Stimulated activated CD4-positive, alpha-beta T cell treated with anti-CD3 and anti-CD28 coated beads, Interleukin-12 subunit alpha, Interleukin-12 subunit beta, amount 100 ng/mL, for 4 hours (primary cell): ENCODE data around the gene AFTPH.
A peak's percentile ranks its signal among the peaks of the same experiment; 100 is the strongest.

ENCODE experiments used
- DNase-seq: peaks from one replicate; pipeline ENCODE4 v3.0.0-alpha.2; 2020

The AFTPH gene, protein sequence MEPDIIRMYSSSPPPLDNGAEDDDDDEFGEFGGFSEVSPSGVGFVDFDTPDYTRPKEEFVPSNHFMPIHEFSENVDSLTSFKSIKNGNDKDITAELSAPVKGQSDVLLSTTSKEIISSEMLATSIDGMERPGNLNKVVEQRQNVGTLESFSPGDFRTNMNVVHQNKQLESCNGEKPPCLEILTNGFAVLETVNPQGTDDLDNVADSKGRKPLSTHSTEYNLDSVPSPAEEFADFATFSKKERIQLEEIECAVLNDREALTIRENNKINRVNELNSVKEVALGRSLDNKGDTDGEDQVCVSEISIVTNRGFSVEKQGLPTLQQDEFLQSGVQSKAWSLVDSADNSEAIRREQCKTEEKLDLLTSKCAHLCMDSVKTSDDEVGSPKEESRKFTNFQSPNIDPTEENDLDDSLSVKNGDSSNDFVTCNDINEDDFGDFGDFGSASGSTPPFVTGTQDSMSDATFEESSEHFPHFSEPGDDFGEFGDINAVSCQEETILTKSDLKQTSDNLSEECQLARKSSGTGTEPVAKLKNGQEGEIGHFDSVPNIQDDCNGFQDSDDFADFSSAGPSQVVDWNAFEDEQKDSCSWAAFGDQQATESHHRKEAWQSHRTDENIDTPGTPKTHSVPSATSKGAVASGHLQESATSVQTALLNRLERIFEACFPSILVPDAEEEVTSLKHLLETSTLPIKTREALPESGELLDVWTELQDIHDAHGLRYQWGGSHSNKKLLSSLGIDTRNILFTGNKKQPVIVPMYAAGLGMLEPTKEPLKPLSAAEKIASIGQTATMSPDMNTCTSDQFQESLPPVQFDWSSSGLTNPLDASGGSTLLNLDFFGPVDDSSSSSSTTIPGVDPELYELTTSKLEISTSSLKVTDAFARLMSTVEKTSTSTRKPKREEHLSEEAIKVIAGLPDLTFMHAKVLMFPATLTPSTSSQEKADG

DNA sequence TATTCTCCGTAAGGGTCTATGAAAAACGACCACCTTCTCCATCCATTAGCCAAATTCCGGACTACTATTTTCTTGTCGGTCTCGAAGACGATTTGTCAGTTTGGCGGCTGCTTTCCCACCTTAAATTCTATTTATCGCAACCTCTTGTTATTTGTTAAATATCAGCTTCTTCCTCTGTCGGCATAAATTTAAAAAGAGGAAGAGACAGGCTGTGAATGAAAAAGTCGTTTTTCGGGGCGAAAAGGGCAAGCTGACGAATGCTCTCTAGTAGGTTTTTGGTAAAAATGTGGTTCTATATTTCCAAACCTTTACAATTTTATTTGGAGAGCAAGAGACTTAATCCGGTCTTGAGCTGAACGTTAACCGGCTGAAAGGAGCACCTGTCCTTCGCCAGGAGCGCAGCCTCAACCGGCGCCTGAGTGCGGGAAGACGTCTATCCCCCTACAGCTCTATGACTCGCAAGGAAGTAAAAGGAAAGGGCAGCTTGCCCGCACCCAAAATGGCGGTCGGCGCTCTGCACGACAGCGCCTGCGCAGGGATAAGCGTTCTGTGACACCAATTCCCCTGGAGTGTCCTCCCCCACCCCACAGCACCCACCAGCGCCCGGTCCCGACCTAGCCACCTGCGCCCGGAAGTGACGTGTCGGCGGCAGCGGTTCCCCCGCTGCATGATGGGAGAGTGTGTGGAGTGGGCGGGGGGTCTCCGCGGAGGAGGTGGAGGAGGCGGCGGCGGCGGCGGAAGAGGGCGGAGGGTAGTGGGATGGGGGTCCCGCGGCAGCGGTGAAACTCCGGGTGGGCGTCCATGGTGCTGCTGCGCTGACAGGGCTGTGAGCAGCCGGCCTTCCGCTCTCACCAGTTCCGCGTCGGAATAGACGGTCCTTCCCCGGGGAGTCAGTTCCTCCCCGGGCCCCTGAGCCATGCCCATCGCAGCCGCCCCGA is at the start of gene AFTPH:
Gene AFTPH, plus strand, starts transcription at position 663 of the 938 bp plus-strand sequence. CDS start 27,147 bp downstream, outside the sequence.
- DNase-seq, result peak; percentile 98

DNA sequence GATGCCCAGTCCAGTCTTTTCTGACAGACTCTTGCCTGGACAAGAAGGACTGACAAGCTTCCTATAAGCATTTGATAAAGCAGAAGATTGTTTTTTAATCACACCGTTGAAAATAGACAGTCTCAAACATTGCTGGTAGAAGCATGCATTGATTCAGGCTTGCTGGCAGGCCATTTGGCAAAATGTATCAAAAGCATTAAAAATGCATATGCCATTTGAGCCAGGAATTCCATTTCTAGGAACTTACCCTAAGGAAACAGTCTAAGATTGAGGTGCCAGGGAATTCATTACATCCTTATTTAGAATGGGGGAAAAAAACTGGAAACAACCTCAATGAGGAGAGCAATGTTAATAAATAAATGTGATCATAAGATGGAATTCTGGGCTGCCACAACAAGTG is 49.5 kb upstream of the AFTPH start:
- DNase-seq, result no peak

DNA sequence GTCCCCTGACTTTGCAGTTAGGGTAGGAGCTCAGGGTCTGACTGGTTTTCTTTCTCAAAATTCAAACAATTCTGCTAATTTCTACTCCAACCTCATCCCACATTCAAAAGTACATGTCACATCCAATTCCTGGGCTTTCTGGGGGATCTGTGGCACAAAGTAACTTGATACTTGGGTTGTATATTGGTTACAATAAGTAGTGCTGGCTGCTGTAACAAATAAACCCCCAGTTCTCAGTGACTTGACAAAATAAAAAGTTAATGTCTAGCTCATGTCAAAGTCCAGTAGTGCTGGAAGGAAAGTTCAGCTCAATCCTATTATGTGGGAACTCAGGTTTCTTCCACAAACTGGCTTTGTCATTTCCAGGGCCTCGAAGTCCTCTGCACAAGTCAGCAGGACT is 47.1 kb upstream of the AFTPH start:
- DNase-seq, result no peak

DNA sequence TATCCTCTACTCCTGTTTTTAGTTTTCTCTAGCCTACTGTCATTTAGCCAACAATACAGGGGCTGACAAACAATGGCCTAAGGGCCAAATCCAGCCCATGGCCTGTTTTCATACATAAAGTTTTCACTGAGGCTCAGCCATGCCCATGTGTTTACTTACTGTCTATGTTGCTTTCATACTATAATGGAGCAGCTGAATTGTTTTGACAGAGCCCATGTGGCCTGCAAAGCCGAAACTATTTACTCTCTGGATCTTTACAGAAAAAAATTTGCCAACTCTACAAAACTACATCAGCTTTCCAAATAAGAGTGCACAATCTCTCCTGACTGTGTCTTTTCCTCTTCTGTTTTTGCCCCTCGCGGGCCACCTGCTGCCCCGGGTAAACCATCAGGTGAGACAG is 46.1 kb upstream of the AFTPH start:
- no peak for DNase-seq

DNA sequence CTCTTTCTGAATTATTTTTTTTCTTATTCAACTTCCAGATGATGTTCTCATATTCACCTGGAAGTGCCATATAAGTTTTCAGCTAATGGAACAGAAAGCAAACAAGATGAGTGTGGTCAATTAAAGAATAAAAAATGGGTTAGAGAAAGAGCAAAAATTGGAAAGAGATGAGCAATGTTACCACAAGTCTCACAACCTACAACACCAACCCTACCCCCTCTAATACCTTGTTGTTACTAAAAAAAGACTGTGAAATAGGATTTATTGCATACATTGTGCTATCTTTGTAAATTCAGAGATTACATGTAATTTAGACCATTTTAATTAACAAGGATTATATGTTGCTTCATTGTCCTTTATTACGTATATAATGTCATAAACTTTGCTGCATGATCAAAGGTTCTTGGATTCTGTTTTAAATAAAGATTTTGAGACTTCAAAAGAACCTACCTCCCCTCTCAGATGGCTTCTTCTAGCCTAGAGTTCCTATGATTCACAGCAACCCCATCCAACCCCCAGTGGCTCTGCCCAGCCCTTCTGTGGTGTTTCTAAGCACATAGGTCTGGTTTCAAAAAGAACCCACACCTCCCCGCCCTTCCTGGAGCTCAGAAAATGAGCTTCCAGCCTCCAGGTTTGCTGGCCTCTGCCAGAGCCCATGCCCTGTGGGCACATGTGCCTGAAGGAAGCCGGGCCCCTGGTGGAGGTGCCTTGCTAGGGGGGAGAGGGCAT is 45.5 kb upstream of the AFTPH start:
- DNase-seq, result no peak

DNA sequence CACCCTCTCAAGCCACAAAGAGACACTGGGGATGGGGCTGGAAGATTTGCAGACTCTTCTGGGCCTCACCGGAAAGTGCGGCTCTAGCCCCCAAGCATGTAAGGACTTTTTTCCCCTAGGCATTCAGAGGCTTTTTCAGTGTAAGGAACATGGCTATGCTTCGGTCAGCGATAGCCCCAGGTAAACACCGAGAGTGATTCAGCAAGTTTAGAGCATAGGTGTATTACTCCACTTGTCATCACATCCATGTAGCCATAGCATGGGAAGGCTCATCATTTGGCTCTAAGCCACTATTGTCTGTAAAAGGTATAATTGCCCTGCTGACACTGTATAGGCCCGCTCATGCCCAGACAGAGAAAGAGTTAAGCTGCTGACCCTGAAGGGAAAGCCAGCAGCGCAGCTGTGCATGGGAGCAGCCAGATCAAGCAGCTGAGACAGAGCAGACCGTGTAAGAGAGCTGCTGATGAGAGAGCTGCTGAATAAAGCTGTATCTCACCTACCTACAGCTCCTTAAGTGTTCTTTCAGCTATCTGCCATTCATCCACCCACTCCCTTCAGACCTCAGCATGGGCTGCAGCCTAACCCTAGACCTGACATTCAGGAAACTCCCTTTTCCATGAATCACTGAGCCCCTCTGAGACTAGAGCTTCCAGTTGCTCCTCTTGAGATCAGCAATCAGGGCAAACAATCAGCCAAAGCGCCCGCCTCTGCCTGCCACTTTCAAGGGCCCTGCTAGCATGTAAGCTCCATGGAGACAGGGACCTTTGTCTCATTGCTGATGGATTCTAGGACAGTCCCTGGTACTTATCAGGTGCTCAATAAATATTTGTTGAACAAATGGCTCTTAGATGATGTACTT is 44.6 kb upstream of the AFTPH start:
- DNase-seq, result no peak

DNA sequence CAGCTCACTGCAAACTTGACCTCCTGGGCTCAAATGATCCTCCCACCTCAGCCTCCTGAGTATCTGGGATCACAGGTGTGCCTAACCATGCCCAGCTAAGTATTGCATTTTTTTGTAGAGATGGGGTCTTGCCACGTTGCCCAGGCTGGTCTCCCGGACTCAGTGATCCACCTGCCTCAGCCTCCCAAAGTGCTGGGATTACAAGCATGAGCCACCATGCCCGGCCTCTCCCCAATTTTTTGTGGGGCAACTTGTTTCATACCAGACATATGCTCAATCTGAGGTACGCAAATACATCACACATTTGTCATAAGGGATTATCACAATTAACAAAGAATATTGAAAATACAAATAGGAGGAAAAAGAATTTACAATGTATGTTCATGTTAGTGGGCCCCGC is 42.5 kb upstream of the AFTPH start:
- DNase-seq, result no peak

DNA sequence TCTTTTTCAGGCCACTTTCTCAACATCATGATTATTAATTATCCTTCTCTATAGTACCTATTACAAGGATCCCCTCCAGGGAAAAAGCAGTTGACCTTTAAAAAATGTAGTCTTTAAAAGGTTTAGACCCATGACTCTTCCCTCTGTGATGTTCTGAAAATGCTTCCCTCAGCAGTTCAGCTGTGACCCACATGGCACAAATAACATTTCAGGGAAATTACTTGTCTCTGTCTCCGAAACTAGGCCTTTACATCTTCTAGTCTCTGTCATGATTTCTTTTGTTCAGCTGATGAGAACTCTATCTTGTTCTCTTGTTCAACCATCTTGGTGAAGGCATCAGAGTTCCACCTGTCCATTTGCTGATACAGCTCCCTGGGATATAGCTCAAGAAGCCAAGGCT is 41.9 kb upstream of the AFTPH start:
- no peak for DNase-seq

DNA sequence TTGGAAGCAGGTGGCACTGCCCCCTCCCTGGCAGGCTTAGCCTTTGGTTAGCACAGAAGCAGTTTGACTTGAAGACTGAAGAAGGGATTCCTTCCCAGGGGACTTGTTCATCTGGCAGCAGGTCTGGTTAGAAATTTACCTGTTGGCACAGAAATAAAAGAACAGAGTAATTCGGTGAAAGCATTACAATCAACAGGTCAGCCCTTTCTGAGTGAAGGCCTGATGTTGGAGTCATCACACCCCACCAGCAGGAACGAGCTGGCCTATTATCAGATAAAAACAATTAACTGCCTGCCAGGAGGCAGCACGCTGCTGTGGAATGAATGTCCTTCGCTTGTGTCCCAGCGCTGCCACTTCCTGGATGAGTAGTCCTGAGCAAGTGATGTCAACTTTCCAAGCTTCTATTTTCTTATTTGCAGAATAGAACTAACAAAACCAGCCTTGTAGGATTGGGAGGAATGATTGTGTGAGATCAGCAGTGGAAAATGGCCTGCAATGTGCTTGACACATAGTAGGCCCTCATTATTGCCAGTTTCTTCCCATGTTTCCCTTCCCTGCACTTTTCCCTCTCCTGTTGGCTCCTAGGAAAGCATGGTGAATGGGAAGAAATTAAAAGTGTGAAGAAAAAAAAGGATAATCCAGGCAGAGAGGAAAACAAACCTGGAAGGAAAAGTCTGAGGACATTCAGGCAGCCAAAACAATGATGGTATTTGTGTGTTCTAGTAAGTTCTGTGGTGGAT is 41.2 kb upstream of the AFTPH start:
- no peak for DNase-seq

DNA sequence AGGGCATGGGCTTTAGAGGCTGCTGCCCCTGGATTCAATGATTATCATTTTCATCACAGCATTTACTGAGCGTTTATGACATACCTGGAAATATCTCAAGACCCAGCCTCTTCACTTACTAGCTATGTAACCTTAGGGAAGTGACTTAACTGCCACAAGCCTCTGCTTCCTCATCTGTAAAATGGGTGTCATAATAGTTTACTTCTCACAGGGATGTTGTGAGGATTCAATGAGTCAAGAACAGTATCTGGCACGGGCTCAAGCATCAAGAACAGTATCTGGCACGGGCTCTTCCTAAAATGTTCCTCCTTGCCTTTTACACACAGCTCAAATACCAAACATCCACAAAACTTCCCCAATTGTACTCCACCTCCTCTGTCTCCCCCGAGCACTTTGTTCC is 38.8 kb upstream of the AFTPH start:
- DNase-seq, result no peak

DNA sequence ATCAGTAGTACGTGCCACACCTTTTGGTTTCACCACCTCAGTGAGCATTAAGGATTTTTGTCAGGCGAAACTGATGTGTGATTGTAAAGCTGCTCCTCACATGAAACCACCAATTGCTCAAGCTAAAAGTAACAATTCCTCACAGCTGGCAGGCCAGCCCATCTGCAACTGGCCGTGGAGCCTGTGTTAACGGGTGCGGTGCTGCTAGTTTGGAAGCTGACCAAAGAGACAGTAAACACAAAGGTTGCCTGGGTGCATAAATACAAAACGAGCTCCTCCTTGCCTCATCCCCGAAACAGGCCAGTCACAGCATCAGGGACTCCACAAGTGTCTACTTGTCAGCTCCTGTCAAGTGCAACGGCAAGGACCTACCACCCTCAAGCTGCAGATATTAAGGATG is 38.2 kb upstream of the AFTPH start:
- no peak for DNase-seq

DNA sequence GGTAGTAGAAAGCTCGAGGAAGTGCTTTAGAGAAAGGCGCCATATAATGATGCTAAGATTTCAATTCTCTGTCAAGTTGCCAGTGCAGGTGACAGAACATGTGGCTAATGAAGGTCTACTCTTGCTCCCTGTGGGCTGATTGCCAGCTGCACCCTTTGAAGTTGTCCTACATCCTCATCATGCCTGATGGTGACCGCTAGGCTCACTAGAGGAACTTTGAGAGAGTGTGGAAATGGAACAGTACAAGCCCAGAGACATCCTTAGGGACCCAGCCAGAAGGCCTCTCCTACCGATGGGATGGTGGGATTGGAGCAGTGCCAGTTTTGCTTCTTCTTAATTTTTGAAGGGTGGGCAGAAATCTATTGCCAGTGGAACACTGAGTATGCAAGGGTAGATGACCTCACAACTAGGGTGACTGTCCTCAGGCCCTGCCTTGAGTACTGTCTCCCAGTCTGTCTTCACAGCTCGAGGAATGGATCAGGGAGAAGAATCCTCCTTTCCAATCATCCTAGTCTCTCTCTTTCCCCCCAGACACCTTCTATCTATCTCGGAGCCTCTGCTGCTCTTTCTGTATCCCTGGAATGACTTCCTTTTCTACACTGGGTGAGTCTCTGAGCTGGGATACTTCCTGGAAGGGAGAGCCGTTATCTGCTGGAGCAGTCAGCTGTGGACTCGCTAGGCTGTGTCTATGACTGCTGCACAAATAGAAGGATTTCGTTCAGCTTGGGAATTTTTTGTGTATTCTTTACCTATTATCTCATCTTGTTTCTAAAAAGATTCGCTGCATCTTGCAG is 36.7 kb upstream of the AFTPH start:
- DNase-seq, result no peak

DNA sequence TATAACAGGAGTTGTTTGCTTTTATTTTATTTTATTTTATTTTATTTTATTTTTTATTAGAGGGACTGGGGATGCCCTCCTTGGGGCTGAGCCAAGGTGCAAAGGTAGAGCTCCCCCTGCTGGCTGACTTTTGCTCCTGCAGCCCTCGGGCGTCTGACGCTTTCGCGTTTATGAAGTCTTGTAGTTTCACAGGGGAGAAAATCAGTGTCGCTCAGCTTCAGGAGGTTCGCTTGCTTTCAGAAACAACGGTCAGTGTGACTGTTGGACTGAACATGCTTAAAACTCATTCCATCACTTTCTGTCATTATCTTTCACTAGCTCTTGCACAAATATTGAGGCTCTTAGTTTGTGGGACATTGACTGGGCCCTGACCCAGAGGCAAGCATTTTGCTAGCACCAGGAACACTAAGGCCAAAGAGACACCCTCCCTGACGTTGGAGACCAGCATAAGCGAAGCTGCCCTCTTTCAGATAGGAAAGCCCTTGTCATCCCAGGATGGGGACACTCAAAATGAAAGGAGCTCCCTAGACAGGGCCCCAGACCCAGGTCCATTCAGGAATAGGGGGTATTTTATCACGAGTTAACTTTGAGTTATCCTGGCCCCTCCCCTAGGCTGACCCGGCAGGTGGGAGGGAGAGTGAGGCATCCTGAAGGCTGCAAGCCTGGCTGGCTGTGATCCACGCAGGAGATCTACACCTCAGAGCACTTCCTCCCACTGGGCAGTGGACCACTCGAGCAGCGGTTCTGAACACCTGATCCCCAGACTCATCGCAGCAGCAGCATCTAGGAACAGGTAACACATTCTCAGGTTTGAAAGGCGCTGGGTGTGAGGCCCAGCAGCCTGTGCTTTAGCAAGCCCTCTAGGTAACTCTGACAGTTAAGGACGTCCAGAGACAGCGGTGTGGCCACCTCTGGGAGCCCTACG is 35.8 kb upstream of the AFTPH start:
- peak; percentile 78 for DNase-seq

DNA sequence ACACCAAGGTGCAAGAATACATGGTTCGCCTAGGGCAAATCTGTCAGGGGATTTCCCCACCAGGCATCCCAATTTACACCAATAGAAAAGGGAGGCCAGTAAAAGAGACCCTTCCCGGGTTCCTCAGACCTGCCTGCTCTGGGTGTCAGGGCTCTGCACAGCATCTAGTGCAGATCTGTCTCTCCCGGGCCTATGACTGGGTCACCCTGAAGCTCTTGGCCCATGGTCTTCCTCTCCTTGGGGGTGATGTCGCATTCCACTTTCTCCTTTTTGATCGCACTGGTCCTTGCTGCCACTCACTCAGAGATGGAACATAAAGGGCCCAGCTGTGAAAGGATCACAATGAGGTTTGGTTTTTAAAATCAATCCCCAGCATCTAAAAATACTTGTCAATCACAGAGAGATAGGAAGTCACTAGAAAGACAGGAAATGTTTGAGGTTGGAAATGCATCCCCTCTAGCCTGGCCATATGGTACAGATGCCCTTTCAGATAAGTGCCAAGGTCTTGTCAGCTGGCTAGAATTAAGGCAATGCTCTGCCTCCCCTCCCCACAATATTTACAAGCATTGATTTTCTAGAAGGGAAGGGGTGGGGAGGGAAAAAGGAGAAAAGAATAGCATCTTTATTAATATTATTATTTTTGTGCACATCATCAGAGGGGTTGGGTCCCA is 34.9 kb upstream of the AFTPH start:
- no peak for DNase-seq

DNA sequence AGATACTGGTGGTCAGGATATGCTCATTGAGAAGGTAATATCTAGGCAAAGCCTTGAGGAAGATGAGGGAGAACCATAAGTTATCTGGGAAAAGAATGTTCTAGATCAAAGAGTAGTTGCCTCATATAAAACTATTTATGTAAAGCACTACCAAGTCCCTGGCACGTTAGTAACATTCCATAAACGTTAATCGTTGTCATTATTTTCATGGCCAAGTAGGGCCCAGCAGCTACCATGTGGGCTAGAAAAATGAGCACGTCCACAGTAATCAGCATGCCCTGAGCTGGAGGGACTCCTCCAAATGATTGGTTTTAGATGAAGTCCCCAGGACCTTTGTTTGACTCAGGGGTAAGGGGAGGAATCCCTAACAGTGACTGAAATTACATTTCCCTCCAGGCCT is 32.7 kb upstream of the AFTPH start:
- no peak for DNase-seq

DNA sequence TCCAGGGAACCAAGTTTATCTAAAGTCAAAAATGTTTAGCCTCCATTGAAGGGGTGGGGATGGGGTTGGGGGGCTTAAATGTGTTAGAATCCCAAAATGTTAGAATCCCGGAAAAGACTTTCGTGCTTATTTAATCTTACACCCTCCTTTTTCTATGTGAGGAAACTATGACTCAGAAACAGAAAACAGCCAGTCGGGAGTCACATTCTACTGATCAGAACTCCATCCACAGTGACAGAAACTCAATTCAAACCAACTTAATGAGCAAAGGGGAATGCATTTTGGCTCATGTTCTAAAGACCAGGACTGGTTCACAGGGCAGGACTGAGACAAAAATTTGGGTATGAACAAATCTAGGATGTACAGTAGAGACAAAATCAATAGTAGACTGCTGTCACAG is 31.9 kb upstream of the AFTPH start:
- no peak for DNase-seq

DNA sequence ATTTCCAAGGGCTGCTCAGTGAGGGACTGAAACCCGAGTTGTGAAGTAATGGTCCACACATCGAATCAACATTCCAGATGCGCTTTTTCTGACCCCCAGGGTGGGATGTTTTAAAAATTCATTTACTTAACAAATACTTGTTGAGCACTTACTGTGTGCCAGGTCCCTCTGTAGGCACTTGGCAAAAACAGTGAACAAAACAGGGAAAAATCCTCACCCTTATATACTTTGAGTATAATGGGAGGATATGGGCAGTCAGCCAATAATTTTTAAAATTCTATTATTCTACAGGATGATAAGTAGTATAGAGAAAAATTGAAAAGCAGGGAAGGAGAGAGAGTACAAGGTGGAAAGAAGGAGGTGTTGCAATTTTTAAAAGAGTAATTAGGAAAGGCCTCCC is 31.3 kb upstream of the AFTPH start:
- DNase-seq, result no peak

DNA sequence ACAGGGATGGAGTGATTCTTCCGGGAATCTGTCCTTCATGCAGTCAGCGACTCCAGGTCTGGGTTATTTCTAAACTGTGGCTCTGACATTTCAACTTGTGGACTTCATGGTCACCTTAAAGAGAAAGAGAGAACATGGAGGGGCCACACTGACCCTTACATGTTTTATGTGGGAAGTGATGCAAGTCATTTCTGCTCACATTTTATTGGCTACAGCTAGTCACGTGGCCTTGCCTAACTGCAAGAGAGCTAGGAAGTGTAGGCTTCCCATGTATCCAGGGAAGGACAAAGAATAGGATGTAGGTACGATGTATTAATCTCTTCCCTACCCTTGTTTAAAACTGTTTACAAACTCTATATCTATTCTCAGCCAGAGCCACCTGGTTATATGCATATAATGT is 30.3 kb upstream of the AFTPH start:
- DNase-seq, result no peak
